Stimulated activated CD4-positive, alpha-beta T cell treated with anti-CD3 and anti-CD28 coated beads, TNF-alpha, amount 100 ng/mL, for 24 hours (primary cell): ENCODE results near the gene TEP1.

Experiments
- DNase-seq, 3 experiments: peaks; one replicate each; pipeline ENCODE4 v3.0.0-alpha.2; 2020; ENCODE audit warnings: low read depth in 3 of 3

TEP1 gene

GRCh38 chr14:20434701-20435581 is 21.6 kb upstream of the TEP1 start:
- no peak for DNase-seq

GRCh38 chr14:20429801-20430669 is 16.7 kb upstream of the TEP1 start:
- no peak for DNase-seq

GRCh38 chr14:20428802-20429201 is 15.5 kb upstream of the TEP1 start:
- no peak for DNase-seq

GRCh38 chr14:20428010-20428365 is 14.7 kb upstream of the TEP1 start:
- DNase-seq: no peak

GRCh38 chr14:20427231-20428009 is 14.1 kb upstream of the TEP1 start:
- no peak for DNase-seq

DNA sequence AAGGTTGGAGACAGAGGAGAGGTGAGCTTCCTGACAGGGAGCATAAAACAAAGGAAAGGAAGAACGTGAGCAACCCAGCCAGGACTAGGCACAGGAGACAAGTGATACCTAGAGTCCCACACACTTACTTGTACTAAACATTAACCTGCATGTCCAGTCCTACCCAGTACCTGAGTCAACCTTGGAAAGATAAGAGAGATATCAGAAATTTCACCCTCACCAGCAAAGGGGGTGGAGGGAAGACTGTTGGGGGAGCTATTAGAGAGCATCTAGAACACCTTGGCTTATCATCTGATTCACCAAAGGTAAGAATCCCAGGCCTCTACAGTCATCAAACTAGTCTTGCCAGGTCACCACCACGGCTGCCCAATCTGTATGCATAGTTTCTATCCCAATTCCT is 11.6 kb upstream of the TEP1 start:
- DNase-seq: no peak

- no peak for DNase-seq
Measured at GRCh38 chr14:20422886-20423285, 9.6 kb upstream of the TEP1 start.

DNA sequence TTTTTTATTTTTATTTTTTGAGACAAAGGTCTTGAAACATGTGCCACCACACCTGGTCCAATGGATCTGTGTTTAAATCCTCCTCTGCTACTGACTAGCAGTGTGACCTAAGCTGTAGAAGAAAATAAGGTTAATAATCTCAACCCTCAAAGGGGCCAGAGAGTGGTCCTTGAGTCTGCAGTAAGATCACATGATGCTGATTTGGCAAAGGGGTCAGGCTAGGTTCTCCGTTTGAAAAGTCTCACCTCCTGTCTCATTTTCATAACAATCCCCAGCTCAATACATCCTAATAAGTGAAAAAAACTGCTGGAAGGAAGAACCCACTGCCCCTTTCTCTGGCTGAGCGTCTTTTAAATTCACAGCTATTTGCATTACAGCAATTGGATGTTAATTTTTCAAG is 8.0 kb upstream of the TEP1 start:
- DNase-seq: no peak

DNA sequence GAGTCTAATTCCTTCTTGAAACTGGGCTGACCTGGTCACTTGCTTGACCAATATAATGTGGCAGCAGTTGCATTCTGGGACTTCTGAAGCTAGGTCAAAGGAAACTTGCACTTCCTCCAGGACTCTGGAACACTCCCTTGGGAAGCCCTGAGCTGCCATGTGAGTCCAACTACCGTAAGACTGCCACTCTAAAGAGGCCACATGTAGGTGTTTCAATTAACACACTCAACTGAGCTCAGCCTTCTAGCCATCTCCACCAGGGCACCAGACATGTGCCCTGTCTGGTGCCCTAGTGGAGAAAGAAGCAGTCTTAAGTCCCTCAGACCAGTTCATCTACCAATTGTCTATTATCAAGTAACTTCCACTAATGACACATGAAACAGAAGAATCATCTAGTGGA is 6.1 kb upstream of the TEP1 start:
- DNase-seq: no peak

GRCh38 chr14:20418501-20418909 is 5.2 kb upstream of the TEP1 start:
- DNase-seq: no peak

DNA sequence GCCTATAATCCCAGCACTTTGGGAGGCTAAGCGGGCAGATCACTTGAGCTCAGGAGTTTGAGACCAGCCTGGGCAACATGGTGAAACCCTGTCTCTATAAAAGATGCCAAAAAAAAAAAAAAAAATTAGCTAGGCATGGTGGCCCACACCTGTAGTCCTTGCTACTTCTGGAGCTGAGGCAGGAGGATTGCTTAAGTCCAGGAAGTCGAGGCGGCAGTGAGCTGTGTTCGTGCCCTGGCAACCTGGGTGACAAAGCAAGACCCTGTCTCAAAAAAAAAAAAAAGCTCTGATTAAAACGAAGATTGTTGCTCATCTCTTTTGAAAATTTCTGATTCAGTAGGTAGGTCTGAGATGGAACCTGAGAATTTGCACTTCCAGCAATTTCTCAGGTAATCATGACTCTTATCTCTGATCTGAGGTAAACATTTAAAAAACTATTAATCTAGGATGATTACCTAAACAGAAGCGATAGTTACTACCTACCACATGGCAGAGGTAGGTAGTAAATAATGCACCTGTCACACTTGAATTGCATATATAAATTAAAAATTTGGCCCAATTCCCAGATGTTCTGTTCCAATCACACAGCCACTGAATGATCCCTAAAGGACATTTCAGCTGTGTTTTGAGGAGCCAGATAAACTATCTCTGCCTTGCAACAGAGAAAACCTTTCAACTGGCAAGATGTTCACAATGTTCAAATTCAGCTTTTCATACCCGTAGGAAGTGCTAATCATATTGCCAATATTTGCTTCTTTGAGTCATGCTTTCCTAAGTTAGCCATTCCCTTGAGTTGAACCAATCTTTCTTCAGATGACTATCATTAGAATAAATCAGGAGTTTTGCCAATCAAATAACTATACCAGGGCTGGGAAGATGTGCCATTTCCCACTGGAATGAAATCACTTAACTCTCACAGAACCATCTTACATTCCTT is 4.2 kb upstream of the TEP1 start:
- DNase-seq: no peak

- no peak for DNase-seq
Measured at GRCh38 chr14:20416223-20416622, 2.9 kb upstream of the TEP1 start.

GRCh38 chr14:20415782-20416206 is 2.5 kb upstream of the TEP1 start:
- DNase-seq: no peak

DNA sequence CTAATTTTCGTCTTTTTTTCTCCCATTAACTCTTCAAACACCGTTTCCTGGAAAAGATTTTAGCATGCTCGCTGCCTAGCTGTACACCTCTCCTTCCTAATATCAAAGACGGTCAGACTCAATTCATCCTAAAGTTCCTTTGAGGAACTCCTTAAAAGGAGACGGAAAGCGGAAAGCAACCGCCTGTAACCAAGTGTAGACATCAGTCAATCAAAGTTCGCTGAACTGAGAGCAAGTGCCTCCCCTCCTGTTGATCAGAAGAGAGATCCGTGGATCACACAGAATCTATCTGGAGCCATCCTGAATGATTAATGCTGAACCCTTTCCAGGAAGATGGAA is 412 bp upstream of the TEP1 start:
- no peak for DNase-seq

GRCh38 chr14:20412411-20412810 is 890 bp downstream of the TEP1 start:
- DNase-seq: no peak

GRCh38 chr14:20409226-20409625 is 4.1 kb downstream of the TEP1 start:
- DNase-seq: no peak

DNA sequence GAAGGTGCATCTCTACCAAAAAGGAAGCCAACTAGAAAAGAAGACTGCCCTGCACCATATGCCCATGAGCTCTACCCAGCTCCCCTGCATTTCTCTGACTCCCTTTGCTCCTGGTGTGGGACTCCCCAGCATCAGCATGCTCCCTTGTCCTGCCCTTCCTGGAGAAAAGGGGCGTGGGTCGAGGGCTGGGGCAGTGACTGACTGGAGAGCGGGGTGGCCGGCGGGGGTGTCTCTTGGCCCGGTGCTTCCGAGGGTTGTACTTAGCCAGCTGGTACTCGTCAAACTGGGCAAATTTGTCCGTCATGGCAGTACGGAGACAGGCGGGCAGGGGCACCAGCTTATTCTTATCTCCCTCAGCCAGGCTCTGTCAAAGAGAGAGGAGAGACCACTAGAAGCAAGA is 9.8 kb downstream of the TEP1 start:
- DNase-seq: no peak

DNA sequence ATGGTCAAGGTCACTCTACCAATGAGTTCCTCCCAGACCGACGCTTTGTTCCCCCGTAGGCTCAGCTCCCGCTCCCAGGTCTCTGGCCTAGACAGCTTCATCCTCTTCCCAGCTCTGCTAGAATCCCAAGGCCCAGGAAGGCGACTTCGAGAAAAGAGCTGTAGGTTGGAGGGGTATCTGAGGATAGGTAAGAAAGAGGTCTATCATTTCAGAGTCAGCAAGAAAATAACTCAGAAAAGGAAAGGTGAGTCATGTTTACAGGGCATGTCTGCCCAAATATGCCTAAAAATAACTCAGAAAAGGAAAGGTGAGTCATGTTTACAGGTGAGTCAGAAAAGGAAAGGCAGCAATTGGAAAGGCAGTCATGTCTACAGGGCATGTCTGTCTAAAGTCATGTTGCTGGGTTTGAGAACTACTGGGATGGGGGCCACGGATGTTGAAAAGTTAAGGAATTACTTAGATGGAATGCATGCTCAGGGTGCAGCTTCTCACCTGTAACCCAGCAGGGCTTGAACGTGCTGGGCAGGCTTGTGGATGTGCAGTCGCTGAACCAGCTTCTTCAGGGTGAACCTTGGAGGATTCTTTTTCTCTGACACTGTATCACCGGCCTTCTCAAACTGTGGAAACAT is 12.2 kb downstream of the TEP1 start:
- DNase-seq: no peak

GRCh38 chr14:20400589-20400964 is 12.7 kb downstream of the TEP1 start:
- DNase-seq: no peak

DNA sequence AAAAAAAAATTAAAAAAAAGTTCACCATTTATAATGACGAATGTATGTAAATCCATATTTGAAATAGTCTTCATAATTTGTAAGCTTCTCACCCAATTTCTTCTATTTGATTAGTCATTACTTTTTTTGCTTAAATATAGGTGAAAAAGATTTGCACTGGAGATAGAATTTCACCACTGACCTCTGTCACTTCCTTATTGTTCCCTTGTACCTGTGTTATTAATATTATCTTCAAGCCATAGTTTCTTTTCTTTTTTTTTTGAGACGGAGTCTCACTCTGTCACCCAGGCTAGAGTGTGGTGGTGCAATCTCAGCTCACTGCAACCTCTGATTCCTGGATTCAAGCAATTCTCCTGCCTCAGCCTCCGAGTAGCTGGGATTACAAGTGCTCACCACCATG is 15.8 kb downstream of the TEP1 start:
- no peak for DNase-seq

GRCh38 chr14:20391505-20391904 is 21.8 kb downstream of the TEP1 start:
- DNase-seq: no peak
